DMS153 treated with DMSO at 0.1 percent for 48 hours (cell line): ENCODE measurements around the gene UROC1.

Experiments used
- DNase-seq: peaks from one replicate; lab custom pipeline; 2025; ENCODE audit not compliant: unreplicated experiment; lab: John Stamatoyannopoulos, UW

Gene UROC1

DNA sequence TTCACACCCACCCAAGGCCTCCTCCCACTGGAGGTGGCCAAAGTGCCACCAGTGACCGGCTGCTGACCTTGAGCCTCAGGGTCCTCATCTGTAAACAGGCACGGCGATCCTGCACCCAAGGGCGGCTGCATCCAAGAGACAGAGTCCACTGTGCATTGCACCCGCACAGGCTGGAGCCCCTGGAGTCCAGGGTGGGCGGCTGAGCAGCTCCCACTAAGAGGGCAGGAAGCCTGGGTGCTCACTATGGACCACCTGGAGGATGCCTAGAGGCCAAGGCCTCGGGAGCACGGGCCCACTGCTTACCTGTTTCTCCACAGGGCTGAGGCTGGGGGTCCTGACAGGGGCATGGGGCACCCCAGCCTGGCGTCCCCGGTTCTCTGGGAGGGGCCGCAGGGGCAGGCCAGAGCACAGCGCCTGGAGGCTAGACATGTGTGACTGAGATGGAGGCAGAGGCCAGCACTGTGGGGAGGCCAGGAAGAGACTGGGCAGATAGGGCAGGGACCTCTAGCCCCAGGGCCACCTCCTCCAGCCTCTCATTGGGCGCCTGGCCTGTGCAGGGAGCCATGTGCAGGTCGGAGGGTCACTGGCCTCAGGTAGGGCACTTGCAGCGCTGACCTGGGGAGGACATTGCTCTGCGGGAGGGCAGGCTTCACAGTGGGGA lies at the start of gene UROC1:
Gene UROC1, minus strand, starts transcription at position 483 of the 661 bp plus-strand sequence. Its CDS starts 54 bp downstream, at position 429.
- DNase-seq: no peak

DNA sequence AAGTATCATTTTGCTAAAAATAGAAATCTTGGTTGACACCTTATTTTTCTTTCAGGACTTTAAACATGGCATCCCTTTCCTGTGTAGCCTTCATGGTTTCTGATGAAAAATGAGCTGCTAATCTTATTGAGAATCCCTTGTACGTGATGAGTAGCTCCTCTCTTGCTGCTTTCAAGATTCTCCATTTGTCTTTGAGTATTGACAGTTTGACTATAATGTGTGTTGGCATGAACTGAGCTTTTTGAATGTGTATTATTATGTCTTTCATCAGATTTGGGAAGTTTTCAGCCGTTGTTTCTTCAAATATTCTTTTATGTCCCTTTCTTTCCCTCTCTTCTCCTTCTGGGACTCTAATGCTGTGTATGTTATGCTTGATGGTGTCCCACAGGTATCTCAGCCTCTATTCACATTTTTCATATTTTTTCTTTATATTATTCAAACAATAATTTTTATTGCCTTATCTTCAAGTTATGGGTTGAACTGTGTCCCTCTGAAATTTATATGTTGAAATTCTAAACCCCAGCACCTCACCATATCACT lies 45.2 kb upstream of the UROC1 start:
- no peak for DNase-seq

GRCh38 chr3:126558336-126559071 lies 40.9 kb upstream of the UROC1 start, which contains the start of gene C3orf22:
C3orf22 (minus strand) TSS chr3:126558932; CDS start chr3:126553390, 5,542 bp downstream.
- DNase-seq: no peak

- no peak for DNase-seq
Measured at GRCh38 chr3:126557761-126558160, 40.2 kb upstream of the UROC1 start.

- no peak for DNase-seq
Measured at GRCh38 chr3:126557415-126557745, 39.8 kb upstream of the UROC1 start.

DNA sequence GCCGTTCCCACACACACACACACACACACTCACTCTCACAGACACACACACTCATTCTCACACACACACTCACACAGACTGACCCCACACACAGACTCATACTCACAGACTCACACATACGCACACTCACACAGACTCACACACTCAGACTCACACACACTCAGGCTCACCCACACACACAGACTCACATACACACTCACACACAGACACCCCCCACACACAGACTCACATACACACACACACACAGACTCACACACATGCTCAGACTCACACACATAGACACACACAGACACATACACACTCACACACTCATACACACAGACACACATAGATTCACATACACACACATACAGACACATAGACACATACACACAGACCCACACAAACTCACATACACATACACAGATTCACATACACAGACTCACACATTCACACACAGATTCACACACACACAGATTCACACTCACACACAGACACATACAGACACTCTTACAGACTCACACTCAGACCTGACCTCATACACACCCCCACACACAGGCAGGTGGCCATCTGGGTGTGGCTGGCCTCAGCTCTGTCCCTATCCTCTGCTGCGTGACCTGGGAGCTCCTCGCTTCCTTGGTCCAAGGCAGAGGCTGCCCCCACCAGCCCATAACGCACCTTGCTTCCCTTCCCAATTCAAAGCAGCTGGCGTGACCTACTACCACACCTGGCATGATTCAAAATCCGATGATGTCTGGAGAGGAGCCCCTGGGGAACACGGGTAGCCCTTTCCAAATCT lies 39.3 kb upstream of the UROC1 start:
- DNase-seq: no peak

- DNase-seq: no peak
Measured at GRCh38 chr3:126555795-126556636, 38.4 kb upstream of the UROC1 start.

DNA sequence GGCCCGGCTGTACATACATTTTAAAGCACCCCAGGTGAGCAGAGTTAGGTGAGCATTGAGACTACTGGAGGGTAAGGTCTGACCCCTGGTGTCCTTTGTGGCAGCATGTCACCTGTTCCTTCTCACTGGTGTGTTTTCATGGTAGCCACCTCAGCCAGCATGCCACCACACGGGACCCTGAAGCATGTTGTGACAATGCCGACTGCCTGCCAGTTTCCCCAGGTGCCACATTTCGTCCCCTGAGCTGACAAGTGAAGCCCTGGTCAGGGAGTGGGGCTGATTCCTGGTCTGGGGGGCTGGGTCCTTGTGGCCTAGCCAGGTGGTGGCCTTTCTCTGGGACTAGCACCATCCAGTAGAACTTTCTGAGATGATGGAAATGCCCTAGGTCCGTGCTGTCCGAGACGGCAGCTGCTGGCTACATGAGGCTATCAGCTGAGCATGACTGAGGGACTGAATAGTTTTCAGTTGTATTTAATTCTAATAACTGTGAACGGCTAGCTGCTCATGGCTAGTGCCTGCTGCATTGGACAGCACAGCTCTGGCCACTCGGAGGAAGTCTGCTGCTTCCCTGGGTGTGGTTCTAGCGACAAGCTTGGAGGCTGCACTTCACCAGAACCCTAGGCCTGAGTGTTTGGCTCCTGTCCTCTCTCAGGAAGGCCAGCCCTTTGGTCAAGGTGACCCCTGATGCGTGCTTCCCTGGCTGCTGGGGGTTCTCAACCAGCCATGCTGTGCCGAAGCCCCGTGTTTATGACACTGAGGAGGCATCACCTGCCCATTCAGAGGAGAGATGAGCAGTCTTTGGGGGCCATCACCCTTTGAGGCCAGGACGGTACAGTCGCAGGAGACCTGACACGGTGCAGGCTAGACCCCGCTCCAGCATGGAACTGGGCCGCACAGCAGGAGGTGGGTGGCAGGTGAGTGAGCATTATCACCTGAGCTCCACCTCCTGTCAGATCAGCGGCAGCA lies 37.3 kb upstream of the UROC1 start:
- no peak for DNase-seq

DNA sequence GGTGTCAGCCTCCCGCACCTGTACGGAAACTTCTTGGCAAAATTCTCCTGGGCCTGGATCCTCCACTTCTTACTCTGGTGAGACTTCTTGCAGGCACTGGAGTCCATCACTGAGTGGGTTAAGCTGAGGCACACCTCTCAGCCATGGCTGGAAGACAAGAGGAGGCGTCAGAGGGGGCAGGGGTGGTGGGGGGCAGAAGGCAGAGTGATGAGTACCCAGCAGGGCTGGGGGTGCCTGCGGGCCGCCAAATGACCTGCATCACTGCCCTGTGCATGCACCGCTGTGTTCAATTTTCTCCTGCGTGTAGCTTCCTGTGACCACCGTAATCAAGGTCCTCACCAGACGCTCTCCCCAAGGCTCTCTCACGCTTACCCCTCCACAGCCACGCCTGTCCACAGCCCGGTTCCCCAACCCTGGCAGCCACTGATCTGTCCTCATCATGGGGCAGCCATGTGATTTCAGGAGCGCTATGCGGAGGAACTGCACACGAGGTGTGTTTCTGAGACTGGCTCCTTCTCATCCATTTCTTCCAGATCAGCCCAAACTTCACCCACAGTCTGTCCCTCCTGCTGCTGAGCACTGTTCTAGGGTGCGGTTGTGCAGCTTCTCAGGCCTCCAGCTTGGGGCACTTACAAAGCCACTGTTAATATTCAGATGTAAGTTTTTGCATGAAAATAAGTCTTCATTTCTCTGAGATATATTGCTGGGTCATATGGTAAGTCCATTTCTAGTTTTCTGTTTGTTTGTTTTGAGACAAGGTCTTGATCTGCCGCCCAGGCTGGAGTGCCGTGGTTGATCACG lies 35.9 kb upstream of the UROC1 start:
- no peak for DNase-seq

DNA sequence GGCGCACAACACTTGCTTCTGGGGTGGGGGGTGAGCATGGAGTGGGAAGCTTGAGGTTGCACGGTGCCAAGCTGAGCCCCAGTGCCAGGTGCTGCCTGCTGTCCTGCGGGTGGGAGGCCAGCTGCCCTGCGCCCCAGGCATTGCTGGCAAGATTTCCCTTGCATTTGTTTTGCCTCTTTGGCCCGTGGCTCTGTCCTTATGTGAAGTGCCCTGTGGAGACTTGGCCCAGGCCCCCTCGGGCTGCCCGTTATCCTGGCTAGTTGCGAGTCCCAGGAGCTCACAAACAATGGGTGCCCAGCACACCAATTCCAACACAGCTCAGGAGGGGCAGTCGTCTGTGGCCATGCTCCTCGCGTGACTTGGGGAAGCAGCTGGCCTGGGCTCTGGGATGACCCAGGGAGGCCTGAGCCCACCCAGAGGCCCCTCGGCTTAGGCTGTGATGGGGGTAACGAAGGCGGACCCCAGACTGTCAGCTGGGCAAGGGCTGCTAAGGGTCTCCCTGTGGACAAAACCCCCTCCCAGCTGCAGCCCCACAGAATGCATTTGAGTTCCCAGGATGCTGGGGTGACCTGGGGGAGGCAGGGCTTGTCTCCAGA lies 35.2 kb upstream of the UROC1 start:
- DNase-seq: no peak

DNA sequence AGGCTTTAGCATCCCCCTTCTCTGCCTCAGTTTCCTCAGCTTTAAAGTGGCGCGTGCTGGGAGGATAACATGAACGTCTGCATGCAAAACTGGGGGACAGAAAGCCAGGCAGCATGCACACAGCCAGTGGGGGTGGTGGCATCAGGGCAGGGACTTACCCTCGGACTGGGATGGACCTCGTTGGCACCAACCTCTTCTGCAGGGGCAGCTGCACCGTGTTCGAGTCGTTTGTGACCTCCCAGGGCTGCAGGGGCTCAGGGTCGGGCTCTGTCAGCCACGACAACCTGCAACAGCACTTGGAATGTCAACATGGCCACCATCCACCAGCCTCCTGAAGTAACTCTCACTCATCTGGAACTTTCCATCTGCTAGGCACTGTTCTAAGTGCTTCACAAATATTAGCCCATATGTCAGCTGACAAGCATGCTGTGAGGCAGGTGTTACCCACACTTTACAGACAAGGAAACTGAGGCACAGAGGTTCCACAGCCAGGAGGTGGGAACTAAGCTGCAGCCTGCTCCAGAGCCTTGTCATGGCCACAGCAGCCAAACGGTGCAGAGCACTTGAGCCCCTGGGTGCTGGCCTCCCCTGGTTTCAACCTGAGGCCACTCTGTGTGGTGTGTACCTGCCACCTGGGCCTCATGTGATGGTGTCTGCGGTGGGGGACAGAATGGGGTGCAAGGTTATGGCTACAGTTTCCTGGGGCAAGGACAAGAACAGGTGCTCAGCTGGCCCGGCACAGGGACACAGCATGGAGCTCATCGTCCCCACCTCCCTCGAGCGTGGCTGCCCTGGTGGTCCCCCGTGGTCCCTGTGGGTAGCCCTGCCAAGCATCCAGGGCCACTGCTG lies 34.5 kb upstream of the UROC1 start:
- no peak for DNase-seq

GRCh38 chr3:126551121-126551838 lies 33.7 kb upstream of the UROC1 start:
- DNase-seq: no peak

DNA sequence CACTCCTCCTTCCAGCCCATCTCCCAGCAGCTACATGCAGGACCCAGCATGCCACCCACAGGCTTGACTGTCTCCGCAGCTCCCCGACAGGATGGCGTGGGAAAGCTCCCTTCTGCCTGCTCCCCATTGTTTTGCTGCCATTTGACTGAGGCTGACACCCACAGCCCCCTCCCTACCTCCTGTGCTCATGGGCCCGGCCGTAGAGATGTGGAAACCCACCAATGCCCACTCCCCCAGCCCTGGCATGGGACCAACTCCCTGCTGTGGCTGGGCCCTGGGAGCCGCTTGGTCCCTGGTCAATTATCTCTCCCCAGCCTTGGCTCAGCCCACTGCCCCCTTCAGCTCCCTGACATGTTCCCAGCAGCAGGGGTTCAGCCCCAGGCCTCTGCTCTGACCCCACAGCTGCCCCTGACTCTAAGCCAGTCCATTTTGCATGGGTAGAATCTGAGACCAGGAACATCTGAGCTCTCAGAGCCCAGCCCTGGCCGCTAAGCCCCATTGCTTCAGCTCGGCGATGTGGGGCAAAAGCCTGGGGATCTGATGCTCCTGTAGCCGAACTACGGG lies 33.0 kb upstream of the UROC1 start:
- no peak for DNase-seq

DNA sequence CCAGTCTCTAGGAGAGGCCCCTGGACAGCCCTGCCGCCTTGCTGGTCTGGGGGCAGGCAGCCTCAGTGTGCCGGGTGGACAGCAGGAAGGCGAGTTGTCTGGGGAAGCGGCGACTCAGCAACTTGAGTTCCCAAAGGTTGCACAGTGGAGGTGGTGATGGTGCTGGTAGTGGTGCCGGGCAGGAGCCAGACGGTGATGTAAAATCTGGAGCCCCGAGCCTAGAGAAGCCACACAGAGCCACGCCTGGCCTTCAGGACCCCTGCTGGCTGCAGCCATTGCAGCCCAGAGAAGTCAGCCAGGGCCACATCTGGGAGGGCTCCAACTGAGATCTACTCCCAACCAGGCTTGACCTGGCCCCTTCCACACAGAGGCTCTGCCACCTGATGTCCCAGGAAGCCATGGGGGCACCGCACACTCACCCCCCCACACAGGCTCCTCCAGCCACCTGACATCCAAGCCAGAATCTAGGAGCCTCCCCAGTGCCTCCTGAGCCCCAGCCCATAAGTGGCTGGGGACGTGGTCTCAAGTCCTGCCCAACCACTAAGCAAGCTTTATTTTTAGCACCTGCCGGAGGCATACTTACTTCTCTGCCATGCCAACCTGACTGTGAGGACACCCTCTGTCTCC lies 32.4 kb upstream of the UROC1 start:
- no peak for DNase-seq

- no peak for DNase-seq
Measured at GRCh38 chr3:126548556-126549466, 31.2 kb upstream of the UROC1 start.
